PC-3 (cell line): ENCODE measurements around the gene PDE9A. TPM values are rescaled to one million over a fixed set of nuclear protein-coding genes. Genes with fewer than 3 reads are reported as not detected.
"Not testable (repeated sequence)": the region's sequence is repeated elsewhere in the genome, so short reads cannot be mapped to it uniquely, and the experiment has no call there.

Experiments used
- ATAC-seq: fragments of 200-7000 bp; cut with Tn5 transposase; 2 replicates; pipeline ENCODE4 v1.9.1; 2020; ENCODE audit warnings: mild to moderate bottlenecking, moderate library complexity
- BruUV-seq: library from RNA; stranded (reverse); fragments of 400-500 nt; replicated peaks from 2 replicates; lab custom pipeline; 2021; lab: Mats Ljungman, UMichigan
- CTCF ChIA-PET: fragments of 300-600 bp; sonication (Branson Sonifier 250); formaldehyde crosslinking; loops from one replicate; lab custom pipeline; 2022; ENCODE audit warnings: antibody characterized with exemption; lab: Charles Lee
- POLR2A ChIA-PET: fragments of 300-600 bp; sonication (Branson Sonifier 250); formaldehyde crosslinking; loops from one replicate; lab custom pipeline; 2022; ENCODE audit warnings: antibody characterized with exemption; ENCODE audit not compliant: unreplicated experiment; lab: Charles Lee
- DNase-seq: peaks from one replicate; pipeline ENCODE4 v3.0.0-alpha.2; 2015
- H2AFZ ChIP-seq: fragments of 300-600 bp; sonication (generic); 2 replicates; pipeline ENCODE4 v1.6.0; 2016; ENCODE audit warnings: antibody characterized with exemption, low read length
- H3F3A ChIP-seq: fragments of 300-600 bp; sonication (generic); one replicate; pipeline ENCODE4 v1.6.0; 2017; ENCODE audit warnings: antibody characterized with exemption, low read length, control low read depth, mild to moderate bottlenecking; ENCODE audit not compliant: unreplicated experiment
- H3K27ac ChIP-seq: fragments of 300-600 bp; sonication (generic); 2 replicates; pipeline ENCODE4 v1.5.1; 2016; ENCODE audit warnings: mild to moderate bottlenecking, low read length
- H3K27me3 ChIP-seq: fragments of 300-600 bp; sonication (generic); 2 replicates; pipeline ENCODE4 v1.6.1; 2016; ENCODE audit warnings: low read length, mixed read lengths
- H3K36me3 ChIP-seq: fragments of 300-600 bp; sonication (generic); 2 replicates; pipeline ENCODE4 v1.6.1; 2016; ENCODE audit warnings: low read depth, mixed run types, low read length, mixed read lengths
- H3K4me1 ChIP-seq: fragments of 300-600 bp; sonication (generic); 2 replicates; pipeline ENCODE4 v1.5.1; 2016; ENCODE audit warnings: low read length; ENCODE audit not compliant: insufficient read depth
- H3K4me2 ChIP-seq: fragments of 300-600 bp; sonication (generic); 2 replicates; pipeline ENCODE4 v1.6.0; 2016; ENCODE audit warnings: low read length
- H3K4me3 ChIP-seq: fragments of 300-600 bp; sonication (generic); 2 replicates; pipeline ENCODE4 v1.5.1; 2016; ENCODE audit warnings: mild to moderate bottlenecking, low read length, mixed read lengths
- H3K79me2 ChIP-seq: fragments of 300-600 bp; sonication (generic); 2 replicates; pipeline ENCODE4 v1.6.1; 2017; ENCODE audit warnings: low read length, mixed read lengths
- H3K9ac ChIP-seq: fragments of 300-600 bp; sonication (generic); 2 replicates; pipeline ENCODE4 v1.6.0; 2016; ENCODE audit warnings: mild to moderate bottlenecking, low read length
- H3K9me2 ChIP-seq: fragments of 300-600 bp; sonication (generic); replicated peaks from 2 replicates; pipeline ENCODE4 v1.6.1; 2016; ENCODE audit warnings: mixed run types, low read length, mixed read lengths
- H3K9me3 ChIP-seq: fragments of 300-600 bp; sonication (generic); 2 replicates; pipeline ENCODE4 v1.6.1; 2016; ENCODE audit warnings: low read length, mixed read lengths
- H4K20me1 ChIP-seq: fragments of 300-600 bp; sonication (generic); 2 replicates; pipeline ENCODE4 v1.6.1; 2016; ENCODE audit warnings: low read length, mixed read lengths
- EZH2 ChIP-seq: fragments of 300-600 bp; sonication (generic); IDR thresholded peaks from one replicate; pipeline ENCODE4 v1.6.1; 2017; ENCODE audit warnings: antibody characterized with exemption, mild to moderate bottlenecking, low read length; ENCODE audit not compliant: unreplicated experiment
- EZH2phosphoT487 ChIP-seq: fragments of 300-600 bp; sonication (generic); IDR thresholded peaks from 2 replicates; pipeline ENCODE4 v1.6.1; 2018; ENCODE audit warnings: mild to moderate bottlenecking, antibody characterized with exemption, low read length, borderline replicate concordance
- intact Hi-C: fragments of 100-400 bp; cut with micrococcal nuclease; formaldehyde crosslinking; loops from 2 replicates; pipeline ENCODE4 v1.9.0; 2023
- total RNA-seq: library from RNA; depleted of rRNA; stranded (reverse); fragments of >200 nt; gene quantifications from 2 replicates; pipeline ENCODE4 v1.2.3, GENCODE V29; 2014
- TF ChIP-seq, protein P1 (sequence below): fragments of 300-600 bp; sonication (generic); conservative IDR thresholded peaks from 2 replicates; pipeline ENCODE4 v1.5.1; 2017; ENCODE audit warnings: antibody characterized with exemption, low read depth, mild to moderate bottlenecking, low read length

The PDE9A gene
- total RNA-seq, 1 experiment from 2014 or later, result 0.33 TPM

DNA sequence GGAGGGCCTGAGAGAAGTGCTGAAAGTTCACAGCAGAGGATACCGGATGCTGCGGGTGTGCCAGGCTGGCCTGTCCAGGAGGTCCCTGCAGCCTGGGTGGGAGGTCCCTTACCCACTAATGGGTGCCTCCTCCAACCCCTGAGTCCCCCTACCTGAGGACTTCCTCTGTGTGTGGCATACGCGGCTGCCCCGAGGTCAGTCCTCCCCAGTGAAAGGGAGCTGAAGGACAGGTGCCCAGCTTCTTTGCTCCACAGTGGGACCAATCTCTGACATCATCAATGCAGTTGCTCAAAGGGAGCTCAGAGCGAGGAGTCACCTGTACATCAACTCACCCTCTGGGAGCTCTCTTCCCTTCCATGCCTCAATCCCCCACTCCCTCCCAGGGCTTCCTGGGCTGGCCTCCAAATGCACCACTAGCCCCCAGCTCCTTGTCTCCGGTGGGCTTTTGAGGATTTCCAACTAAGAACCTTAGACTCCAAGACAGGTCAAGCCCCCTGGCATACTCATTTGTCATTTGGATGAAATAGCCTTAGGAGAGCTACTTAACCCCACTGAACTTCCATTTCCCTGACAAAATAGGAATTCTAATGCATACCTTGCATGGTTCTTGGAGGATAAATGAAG is 53.9 kb downstream of the PDE9A start:
- Histone ChIP-seq H3K79me2 (no peaks in the 10 kb centered on the region), H3K4me2 (no peak overlapping the region), H2AFZ (no peak overlapping the region), H4K20me1 (no peaks in the 10 kb centered on the region), H3K9me2 (no peaks in the 10 kb centered on the region), H3K9me3 (0 out of 2 replicates have a peak, but pooled peaks cover 3% of the 10 kb centered on the region), H3K4me1 (no peaks in the 10 kb centered on the region), H3K27me3 (peaks cover 9% of the 10 kb centered on the region), H3F3A (no peaks in the 10 kb centered on the region), H3K9ac (no peak overlapping the region), H3K36me3 (no peaks in the 10 kb centered on the region), H3K4me3 (no peak overlapping the region), H3K27ac (no peak overlapping the region)
- POLR2A ChIA-PET, result no interaction called here
- TF ChIP-seq EZH2 (no peak), EZH2phosphoT487 (no peak)
- TF ChIP-seq, protein P1, sequence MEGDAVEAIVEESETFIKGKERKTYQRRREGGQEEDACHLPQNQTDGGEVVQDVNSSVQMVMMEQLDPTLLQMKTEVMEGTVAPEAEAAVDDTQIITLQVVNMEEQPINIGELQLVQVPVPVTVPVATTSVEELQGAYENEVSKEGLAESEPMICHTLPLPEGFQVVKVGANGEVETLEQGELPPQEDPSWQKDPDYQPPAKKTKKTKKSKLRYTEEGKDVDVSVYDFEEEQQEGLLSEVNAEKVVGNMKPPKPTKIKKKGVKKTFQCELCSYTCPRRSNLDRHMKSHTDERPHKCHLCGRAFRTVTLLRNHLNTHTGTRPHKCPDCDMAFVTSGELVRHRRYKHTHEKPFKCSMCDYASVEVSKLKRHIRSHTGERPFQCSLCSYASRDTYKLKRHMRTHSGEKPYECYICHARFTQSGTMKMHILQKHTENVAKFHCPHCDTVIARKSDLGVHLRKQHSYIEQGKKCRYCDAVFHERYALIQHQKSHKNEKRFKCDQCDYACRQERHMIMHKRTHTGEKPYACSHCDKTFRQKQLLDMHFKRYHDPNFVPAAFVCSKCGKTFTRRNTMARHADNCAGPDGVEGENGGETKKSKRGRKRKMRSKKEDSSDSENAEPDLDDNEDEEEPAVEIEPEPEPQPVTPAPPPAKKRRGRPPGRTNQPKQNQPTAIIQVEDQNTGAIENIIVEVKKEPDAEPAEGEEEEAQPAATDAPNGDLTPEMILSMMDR, result no peak
- ATAC-seq (no peak), DNase-seq (no peak)
- intact Hi-C loops, result no loop called here
- BruUV-seq, result no TSS peak
- CTCF ChIA-PET, result no interaction called here

DNA sequence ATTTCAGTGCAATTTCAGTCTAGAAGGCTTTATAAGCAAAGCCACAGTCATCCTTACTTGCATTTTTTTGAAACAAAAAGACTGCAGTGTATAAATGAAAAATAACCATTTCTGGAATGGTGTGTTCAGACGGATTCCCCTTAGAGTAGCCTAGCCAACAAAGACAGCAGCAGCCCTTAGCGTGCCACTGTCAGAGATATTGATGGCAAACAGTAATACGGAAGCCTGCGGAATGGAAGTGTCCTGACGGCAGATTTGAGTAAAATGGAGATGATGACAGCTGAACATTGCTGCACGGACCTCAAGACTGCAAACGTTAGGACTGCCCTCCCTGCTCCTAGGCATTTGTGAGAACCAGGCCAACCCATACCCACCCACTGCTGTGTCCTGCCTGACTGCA is 54.7 kb downstream of the PDE9A start:
- Histone ChIP-seq H3K36me3 (no peaks in the 10 kb centered on the region), H3K27me3 (peaks cover 7% of the 10 kb centered on the region; the same call in 1 of the 2 replicates), H3K9me3 (no peaks in the 10 kb centered on the region), H3K79me2 (no peaks in the 10 kb centered on the region), H3K27ac (no peak overlapping the region), H2AFZ (no peak overlapping the region), H3K4me1 (no peaks in the 10 kb centered on the region), H3K9ac (no peak overlapping the region), H3K4me2 (no peak overlapping the region), H3F3A (no peaks in the 10 kb centered on the region), H4K20me1 (no peaks in the 10 kb centered on the region), H3K9me2 (no peaks in the 10 kb centered on the region), H3K4me3 (no peak overlapping the region)
- no peak for ATAC-seq
- no peak for DNase-seq
- TF ChIP-seq, protein P1, result no peak
- TF ChIP-seq EZH2phosphoT487 (no peak), EZH2 (no peak)
- ChIA-PET POLR2A (no interaction called here), CTCF (no interaction called here)
- intact Hi-C loops, result no loop called here
- BruUV-seq, result no TSS peak

DNA sequence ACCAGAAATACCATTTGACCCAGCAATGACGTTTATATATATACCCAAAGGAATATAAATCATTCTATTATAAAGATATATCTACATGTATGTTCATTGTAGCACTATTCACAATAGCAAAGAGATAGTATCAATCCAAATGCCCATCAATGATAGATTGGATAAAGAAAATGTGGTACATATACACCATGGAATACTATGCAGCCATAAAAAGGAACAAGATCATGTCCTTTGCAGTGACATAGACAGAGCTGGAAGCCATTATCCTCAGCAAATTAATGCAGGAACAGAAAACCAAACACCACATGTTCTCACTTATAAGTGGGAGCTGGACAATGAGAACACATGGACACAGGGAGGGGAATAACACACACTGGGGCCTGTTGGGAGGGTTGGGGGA is 55.5 kb downstream of the PDE9A start:
- H3K27ac ChIP-seq, H3K4me2 ChIP-seq, DNase-seq, H3K4me1 ChIP-seq, H3F3A ChIP-seq, H3K9ac ChIP-seq, H3K4me3 ChIP-seq, POLR2A ChIA-PET, H2AFZ ChIP-seq, ATAC-seq, BruUV-seq, H3K27me3 ChIP-seq, CTCF ChIA-PET, H3K79me2 ChIP-seq, H4K20me1 ChIP-seq, intact Hi-C loops, H3K9me2 ChIP-seq, H3K36me3 ChIP-seq, H3K9me3 ChIP-seq: not testable (repeated sequence)
